IPS-18c (cell line): Measurements from ENCODE around the gene CACHD1.
"Not testable (repeated sequence)": the region's sequence is repeated elsewhere in the genome, so short reads cannot be mapped to it uniquely, and the experiment has no call there.

Experiments used
- H3K4me3 ChIP-seq: 2 replicates; pipeline ENCODE4 v1.7.0; 2013; ENCODE audit warnings: low read depth, mild to moderate bottlenecking, low read length, moderate library complexity; ENCODE audit not compliant: insufficient read depth
- H3K9me3 ChIP-seq: one replicate; pipeline ENCODE4 v1.6.1; 2013; ENCODE audit warnings: mild to moderate bottlenecking, low read length, moderate library complexity; ENCODE audit not compliant: control insufficient read depth, insufficient read depth

Gene CACHD1

DNA sequence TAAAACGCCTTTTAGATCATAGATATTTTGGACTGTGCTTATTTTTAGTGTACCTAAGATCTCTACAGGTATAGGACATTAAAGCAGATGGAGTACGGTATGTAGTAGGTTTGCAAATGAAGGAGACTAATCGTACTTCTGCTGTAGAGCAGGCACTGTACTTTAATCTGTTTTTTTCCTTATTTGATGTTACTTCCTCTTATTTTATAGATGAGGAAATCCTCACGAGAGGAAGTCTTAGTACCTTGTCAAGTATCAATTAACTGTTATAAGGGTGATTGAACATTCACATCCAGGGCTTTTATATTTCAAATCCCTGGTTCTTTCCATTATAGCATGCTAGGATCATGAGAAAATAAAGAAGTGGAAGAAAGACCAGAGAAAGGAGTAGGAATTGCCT lies 41.1 kb downstream of the CACHD1 start:
- Histone ChIP-seq H3K4me3 (no peak overlapping the region), H3K9me3 (no peaks in the 10 kb centered on the region)

DNA sequence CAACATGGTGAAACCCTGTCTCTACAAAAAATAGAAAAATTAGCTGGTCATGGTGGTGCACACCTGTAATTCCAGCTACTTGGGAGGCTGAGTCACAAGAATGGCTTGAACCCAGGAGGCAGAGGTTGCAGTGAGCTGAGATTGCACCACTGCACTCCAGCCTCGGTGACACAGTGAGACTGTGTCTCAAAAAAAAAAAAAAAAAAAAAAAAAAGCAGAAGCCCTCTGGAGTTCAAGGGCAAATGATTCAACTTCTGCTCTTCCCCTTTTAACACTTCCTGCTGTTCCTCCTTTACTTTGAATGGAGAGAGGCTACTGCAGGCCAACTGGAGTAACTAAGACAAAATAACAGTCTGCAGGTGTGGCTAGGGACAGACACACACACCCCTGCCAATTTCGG lies 42.3 kb downstream of the CACHD1 start:
- H3K9me3 ChIP-seq, H3K4me3 ChIP-seq: not testable (repeated sequence)

- Histone ChIP-seq H3K4me3 (no peak overlapping the region), H3K9me3 (no peaks in the 10 kb centered on the region)
These were observed 43.6 kb downstream of the CACHD1 start for GRCh38 chr1:64513545-64513944.

DNA sequence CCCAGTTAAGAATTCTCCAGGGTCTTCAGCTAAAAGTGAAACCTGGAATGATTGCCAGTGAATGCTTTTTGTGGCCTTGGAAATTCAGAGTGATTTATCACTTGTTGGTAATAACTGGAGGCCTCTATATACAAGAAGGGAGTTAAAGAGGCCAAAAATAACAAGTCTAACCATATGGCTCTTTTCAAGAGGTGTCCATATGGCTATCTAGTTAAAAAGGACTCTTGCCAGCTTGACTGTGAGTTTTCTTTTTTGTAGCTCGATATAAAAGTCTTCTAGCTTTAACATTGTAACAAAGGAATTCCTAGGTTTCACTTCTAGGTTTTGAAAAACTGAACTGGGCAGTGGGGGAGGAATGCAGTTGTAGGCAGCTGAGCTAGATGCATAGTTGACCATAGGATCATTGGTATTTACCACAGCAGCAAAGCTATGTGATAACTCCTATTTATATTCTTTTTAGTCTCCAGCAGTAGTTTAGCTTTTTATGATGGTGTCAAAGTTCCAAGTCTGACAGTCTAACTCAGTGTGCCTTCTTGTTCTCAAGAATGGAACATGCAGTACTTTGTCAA lies 44.4 kb downstream of the CACHD1 start:
- no peak overlapping the region for H3K4me3 ChIP-seq
- no peaks in the 10 kb centered on the region for H3K9me3 ChIP-seq

DNA sequence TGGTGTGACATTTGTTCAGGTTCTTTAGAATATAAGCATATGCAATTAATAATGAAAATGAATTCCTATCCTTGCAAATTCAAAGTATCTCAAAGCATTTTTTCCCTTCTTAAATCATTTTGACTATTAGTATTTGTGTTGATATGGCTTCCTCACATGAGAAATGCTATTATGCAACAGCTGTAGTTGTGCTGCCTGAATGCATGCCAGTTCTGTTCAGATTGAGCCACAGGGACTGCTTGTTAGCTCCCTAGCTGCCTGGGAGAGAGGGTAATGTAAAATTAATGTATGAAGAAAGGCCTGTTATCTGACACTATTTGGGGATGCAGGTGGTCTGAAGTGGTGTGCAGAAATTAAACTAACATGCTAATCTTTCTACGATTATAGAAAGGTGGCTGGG lies 45.5 kb downstream of the CACHD1 start:
- no peak overlapping the region for H3K4me3 ChIP-seq
- H3K9me3 ChIP-seq: no peaks in the 10 kb centered on the region

DNA sequence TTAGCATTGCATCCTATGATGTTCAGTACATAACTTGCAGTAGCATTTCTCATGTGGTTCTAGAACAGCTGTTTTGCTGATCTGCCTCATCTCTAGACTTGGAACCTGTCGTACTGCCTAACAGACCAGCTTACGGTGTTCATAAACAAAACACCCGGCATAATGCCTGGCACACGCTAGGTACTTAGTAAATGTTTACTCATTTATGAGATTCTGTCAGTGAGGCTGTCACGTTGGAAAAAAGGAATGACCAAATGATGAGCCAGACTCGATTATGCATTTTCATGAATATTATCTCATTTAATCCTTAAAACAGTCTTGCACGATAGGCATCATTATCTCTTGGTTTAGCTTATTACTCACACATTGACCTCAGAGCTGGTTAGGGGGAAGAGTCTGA lies 46.4 kb downstream of the CACHD1 start:
- no peak overlapping the region for H3K4me3 ChIP-seq
- no peaks in the 10 kb centered on the region for H3K9me3 ChIP-seq

- no peaks in the 10 kb centered on the region for H3K9me3 ChIP-seq
- no peak overlapping the region for H3K4me3 ChIP-seq
These were observed 47.1 kb downstream of the CACHD1 start for GRCh38 chr1:64516803-64517568.

DNA sequence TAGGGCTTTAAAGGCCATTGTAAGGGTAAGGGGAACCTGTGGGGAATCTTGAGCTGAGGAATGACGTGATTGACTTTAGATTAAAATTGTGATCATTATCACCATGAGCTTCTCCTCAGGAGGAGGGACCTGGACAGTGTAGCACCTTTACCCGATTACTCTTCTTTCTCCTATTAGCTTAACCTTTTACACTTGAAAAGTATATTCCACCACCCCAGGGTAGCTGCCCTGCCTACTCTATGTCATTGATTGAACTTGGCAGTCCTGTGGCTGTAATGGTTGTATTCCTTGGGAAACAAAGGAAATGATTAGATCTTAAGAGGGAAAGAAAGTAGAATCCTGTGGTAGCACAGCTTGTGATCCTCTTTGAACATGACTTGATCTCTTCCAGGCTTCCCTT lies 47.7 kb downstream of the CACHD1 start:
- Histone ChIP-seq H3K4me3 (no peak overlapping the region), H3K9me3 (no peaks in the 10 kb centered on the region)

DNA sequence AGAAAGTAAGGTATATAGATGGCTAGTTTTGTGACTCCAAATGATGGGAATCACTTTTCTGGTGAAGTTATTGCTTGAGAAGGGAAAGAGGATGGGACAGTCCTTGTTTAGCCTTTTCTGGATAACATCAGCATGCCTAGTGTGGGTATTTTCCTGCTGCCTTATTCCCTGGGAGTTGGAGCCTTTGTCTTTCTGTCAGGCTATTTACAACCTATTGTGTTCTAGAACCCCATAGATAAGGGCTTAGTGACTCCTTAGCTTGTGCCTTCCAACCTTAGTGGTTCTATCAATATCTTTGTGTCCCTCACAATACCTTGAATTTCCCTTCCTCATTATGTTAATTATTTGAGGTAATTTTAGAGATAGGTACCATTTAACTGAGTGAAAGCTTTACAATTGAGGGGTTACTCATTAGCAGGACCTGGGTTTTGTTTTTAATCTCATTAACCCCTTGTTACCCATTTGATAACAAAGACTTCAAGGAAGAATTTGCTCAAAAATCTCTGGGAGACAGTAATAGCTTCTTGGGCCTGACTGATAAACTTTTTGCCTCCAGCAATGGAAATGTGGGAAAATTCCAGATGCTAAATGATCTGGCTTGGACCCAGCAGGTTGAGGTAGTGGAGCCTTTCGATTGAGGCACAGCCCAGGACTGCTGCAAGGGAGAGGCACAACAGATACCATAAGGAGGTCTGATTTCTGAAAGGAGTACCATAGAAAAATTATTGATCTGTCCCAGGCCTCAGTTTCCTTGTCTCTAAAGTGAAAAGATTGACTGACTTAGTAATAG lies 49.0 kb downstream of the CACHD1 start:
- H3K4me3 ChIP-seq: no peak overlapping the region

DNA sequence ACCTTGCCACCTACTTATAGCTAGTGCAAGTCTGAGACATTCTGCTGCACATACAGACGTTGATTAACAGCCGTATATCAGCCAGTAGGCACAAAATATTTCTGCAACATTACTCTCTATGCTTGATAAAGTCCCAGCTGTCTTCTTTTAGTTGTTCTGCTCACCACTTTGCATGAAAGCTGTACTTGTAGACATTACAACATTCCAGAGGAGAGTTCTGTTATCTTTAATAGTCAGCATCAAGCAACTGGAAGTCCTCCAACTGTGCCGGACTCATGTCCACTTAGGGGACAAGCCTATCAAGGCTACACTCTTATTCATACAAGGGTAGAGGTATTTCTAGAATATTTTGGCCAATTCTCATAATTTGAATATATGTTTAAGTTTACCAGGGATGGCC lies 50.0 kb downstream of the CACHD1 start:
- Histone ChIP-seq H3K9me3 (no peaks in the 10 kb centered on the region), H3K4me3 (no peak overlapping the region)

More for the DNA sequence above, 49.0 kb downstream of the CACHD1 start:
- no peaks in the 10 kb centered on the region for H3K9me3 ChIP-seq

DNA sequence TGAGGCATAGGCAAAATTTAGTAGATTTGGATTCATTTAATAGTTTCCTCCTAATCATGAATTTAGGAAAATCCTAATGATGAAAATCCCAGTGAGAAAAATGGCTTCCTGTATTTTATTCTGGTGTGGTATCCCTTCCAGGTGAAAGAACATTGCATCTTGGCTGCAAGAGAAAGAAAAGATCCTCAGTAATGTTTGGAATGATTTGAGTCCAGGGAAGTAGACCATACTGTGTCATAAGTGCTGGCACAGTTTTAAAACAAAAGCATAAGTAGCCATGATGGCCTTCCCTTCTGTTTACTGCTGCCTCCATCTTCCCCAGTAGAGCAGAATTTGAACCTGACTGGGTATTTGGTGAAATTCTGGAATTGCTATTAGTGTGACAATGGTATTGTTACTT lies 52.8 kb downstream of the CACHD1 start:
- Histone ChIP-seq H3K4me3 (no peak overlapping the region), H3K9me3 (no peaks in the 10 kb centered on the region)

DNA sequence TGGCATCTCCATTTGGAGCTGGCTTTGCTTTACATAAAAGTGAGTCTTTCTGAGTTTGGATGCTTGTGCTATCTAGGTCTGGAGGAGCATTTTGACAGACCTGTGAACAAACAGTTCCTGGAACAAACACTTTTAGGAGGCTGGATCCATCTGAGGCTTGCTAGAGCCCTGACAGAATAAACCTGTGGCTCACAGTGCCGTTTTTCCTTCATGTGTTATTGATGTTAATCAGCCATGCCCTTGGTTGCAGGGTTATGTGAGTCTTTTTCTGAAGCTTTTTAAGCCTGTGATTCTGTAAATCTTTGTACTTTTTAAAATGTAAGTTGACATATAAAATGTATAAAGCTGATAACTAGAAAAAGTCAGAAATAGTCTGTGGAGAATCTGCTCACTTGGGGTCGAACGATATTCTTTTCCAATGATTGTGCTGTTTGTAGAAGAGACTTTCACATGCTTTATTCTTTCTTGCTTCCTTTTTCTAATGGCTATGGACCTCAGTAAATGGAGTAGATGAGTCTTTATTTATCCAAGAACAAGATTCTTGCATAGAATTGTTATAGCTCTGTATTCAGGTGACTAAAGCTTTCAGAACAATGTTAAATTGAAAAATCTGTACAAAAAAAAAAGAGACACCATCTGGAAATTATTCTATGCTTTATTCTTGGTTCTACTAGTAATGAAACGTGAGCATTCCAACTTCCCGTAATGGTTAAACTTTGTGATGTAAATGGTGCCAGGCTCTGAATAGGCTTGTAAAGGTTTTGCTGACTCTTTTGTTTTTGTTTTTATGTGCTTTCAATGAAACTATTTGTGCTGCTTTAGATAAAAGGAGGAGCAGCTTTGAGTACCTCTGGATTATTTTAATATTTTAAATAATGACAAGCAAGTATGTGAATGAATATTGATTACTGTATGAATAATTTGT lies 53.7 kb downstream of the CACHD1 start:
- Histone ChIP-seq H3K9me3 (no peaks in the 10 kb centered on the region), H3K4me3 (no peak overlapping the region)

- Histone ChIP-seq H3K9me3 (no peaks in the 10 kb centered on the region), H3K4me3 (no peak overlapping the region)
These were observed 54.7 kb downstream of the CACHD1 start for GRCh38 chr1:64524614-64525013.

DNA sequence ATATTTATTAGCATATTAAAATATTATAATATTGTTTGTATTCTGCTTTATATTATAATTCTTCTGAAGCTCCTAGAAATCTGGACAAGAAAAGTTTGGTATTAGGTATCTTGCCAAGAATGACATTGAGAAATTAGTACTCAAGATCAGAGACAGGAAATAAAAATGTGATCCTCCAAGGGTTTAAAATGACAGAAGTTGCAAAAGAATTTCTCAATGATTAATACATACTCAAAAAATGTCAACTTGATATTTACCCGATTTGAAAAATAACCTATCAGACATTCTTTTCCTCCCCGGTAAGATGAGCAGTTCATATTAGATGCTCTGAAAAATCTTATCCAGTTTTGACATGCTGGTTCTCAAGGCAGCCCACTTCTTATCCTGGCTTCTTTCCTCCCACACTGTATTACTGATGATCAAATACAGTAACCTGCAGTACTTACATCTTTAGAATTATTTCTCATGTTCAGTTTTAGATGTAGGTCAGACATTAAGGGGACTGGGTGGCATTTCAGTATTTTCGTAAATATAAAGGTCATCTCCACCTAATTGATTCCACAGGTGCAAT lies 55.3 kb downstream of the CACHD1 start:
- Histone ChIP-seq H3K4me3 (no peak overlapping the region), H3K9me3 (no peaks in the 10 kb centered on the region)

DNA sequence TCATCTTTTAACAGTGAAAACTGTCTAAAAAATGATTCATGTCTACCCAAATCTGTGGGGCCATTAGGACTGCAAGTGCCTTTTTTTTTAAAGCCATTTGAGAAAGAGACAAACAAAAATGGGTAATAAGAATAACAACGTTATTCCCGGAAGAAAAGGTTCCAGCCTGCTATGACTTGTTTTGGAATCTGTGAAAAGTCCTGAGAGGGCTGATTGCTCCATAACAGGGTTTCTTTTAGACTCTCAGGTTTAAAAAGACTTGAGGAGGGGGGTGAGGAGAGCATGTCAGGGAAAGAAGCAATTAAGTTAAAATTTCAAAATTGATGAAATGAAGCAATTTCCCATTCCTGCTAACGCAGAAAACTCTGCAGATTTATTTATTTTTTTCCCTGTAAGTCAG lies 56.4 kb downstream of the CACHD1 start:
- Histone ChIP-seq H3K4me3 (no peak overlapping the region), H3K9me3 (no peaks in the 10 kb centered on the region)

DNA sequence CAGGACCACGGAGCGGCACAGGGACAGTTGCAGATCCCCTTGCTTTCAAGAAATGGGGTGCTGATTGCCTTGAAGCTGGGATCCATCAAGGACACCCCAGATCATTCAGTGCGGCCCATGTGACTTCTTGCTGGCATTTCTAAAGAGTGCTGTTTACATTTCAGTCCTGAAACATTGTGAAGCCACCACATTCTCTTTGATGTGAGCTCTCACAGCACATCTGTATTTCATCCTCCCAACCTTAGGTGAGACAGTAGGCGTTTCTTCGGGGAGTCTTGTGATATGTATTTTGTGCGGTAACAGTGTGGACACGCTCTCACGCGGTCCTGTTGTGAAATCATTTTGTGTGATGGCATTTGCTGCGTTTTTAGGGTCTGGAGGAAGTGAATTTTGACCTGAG lies 57.2 kb downstream of the CACHD1 start:
- H3K4me3 ChIP-seq: no peak overlapping the region
- H3K9me3 ChIP-seq: no peaks in the 10 kb centered on the region

DNA sequence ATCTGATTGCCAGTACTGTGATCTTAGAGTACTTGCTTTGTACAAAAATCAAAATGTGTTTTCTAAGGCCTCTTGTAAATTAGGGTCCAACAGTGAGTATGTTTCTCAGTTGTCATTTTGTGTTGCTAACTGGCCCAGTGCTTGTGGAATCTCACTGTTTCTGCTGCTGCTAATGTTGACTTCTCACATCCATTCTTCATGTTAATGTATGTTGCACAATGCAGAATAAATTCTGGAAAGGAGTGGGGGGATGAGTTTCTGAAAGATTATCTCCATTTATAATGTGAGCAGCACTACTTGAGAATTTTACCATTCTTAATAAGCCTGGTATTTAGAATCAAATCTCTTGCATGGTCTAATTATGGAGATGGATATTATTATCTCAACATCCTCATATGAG lies 57.9 kb downstream of the CACHD1 start:
- no peaks in the 10 kb centered on the region for H3K9me3 ChIP-seq
- H3K4me3 ChIP-seq: no peak overlapping the region
